ENCODE results near the gene PIRT.

Gene PIRT

DNA sequence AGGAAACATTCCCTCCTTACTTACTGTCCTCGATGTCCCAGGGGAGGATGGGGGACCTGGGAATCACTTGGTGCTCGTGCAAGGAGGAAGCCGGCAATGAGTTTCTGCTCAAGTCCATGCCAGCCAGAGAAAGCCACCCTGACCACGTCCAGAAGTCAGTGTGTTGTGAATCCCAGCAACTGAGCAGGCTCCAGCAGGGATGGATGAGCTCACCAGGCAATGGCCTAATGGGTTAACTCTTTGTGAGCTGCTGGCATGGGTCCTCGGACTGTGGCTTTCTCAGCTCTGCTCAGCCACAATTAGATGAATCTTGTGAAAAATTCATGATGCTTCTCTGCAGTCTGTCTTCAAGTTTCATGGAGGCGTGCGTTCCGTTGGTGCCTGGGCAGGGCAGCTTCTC is at the start of gene PIRT:
PIRT (minus strand) TSS at position 167 of the 400 bp plus-strand sequence. CDS start 12,442 bp downstream, outside the sequence.
- H3K4me3 ChIP-seq (replicated peaks; ENCODE audit: low read depth, low read length) = no peak within 1 kb of the TSS
- TF ChIP-seq, protein P1, sequence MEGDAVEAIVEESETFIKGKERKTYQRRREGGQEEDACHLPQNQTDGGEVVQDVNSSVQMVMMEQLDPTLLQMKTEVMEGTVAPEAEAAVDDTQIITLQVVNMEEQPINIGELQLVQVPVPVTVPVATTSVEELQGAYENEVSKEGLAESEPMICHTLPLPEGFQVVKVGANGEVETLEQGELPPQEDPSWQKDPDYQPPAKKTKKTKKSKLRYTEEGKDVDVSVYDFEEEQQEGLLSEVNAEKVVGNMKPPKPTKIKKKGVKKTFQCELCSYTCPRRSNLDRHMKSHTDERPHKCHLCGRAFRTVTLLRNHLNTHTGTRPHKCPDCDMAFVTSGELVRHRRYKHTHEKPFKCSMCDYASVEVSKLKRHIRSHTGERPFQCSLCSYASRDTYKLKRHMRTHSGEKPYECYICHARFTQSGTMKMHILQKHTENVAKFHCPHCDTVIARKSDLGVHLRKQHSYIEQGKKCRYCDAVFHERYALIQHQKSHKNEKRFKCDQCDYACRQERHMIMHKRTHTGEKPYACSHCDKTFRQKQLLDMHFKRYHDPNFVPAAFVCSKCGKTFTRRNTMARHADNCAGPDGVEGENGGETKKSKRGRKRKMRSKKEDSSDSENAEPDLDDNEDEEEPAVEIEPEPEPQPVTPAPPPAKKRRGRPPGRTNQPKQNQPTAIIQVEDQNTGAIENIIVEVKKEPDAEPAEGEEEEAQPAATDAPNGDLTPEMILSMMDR (IDR thresholded peaks at IDR 0.05; ENCODE audit: low read depth, low read length, missing control alignments) = no peak
- no peak for DNase-seq (ENCODE audit: extremely low read depth, low read depth)

DNA sequence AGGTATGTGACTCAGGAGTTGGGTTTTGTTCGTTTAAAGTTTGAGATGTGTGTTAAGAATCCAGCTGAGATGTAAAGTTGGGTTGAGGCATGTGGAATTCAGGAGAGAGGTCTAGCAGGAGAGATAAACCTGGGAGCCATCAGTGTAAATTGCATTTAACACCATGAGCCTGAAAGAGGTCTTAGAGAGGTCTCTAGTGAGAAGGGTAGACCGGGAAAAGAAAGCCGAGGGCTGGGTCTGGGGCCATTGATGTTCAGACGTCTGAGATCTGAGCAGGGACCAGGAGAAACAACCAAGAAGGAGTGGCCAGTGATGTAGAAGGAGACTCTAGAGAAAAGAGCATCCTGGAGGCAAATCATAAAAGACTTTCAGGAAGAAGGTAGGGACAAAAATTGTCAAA is 44.1 kb upstream of the PIRT start:
- no peak overlapping the region for H3K4me3 ChIP-seq (replicated peaks; ENCODE audit: low read depth, low read length)
- TF ChIP-seq, protein P1 (IDR thresholded peaks at IDR 0.05; ENCODE audit: low read depth, low read length, missing control alignments) = no peak
- no peak for DNase-seq (ENCODE audit: extremely low read depth, low read depth)

DNA sequence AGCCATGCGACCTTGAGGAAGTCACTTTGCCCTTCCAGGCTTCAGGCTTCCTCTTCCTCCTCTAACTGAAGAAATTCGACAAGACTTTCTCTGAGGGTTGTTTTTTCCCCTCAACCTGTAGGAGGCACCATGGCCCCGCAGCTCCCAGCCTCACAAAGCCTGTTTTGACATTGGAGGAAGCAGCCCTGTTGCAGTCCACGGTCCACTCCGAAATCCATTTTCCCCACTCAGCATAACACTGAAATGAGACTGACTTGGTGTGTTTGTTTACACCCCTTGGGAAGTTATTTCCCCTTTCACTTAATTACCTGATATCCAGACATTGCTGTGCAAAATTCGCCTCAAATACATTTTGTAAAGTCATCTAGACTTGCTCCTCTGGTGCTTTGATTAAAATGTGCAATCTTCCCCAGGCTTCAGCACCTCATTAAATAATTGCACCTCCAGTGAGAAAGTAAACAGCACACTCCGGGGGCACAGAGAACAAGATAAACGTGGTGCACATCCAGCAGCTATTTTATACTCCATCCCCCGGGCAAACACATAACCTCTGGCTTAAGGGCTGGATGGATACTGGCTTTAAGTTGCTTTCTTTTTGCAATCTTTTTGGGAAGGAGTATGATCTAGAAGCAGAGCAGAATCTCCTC is 41.4 kb upstream of the PIRT start:
- TF ChIP-seq, protein P1 (IDR thresholded peaks at IDR 0.05; ENCODE audit: low read depth, low read length, missing control alignments) = no peak
- no peak for DNase-seq (ENCODE audit: extremely low read depth, low read depth)

DNA sequence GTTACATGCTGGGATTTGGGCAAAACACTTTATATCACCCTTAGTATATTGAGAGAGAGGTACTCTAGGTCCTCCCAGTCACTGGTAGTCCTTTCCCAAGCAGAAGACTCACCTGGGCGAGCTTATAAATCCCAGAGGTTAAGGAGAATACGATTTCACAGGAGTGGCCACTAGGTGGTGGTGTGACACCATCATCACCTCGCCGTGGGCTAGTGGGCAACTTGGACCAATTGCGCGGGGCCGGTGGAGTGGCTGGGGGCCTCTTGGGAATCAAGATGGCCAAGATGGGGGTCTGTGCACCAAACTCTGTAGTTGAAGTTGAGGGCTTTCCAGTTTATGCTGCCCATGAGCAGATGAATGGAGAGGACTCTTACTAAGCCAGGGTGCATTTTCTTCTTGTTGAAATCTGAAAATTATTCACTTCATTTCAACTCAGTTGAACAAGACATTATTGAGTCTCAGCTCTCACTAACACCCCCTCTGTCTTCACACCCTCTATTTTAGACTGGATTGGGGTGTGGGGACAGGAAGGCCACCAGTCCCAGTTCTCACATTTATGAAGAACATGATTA is 38.2 kb upstream of the PIRT start:
- TF ChIP-seq, protein P1 (IDR thresholded peaks at IDR 0.05; ENCODE audit: low read depth, low read length, missing control alignments) = peak; percentile 26
- no peak overlapping the region for H3K4me3 ChIP-seq (replicated peaks; ENCODE audit: low read depth, low read length)
- no peak for DNase-seq (ENCODE audit: extremely low read depth, low read depth)

More for the DNA sequence above, 41.4 kb upstream of the PIRT start:
- no peak overlapping the region for H3K4me3 ChIP-seq (replicated peaks; ENCODE audit: low read depth, low read length)

DNA sequence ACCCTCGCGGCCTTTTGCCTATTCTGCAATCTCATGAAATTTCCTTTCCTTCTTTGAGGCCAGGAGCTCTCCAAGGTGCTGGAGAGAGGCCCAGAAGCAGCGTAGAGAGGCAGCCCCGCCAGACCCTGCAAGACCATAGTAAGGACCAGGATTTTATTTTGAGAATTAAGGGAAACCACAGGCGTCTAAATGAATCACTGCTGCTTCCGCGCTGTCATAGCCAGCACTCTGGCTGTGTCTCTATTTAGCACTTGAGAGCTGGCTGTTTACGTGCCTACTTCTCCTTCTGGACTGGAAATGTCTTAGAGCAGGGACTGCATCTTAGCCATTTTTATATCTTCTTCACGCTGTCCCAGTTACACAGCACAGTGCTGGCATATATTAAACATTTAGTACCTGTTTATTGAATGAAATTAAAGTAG is 37.6 kb upstream of the PIRT start:
- no peak for DNase-seq (ENCODE audit: extremely low read depth, low read depth)
- TF ChIP-seq, protein P1 (IDR thresholded peaks at IDR 0.05; ENCODE audit: low read depth, low read length, missing control alignments) = no peak
- no peak overlapping the region for H3K4me3 ChIP-seq (replicated peaks; ENCODE audit: low read depth, low read length)

DNA sequence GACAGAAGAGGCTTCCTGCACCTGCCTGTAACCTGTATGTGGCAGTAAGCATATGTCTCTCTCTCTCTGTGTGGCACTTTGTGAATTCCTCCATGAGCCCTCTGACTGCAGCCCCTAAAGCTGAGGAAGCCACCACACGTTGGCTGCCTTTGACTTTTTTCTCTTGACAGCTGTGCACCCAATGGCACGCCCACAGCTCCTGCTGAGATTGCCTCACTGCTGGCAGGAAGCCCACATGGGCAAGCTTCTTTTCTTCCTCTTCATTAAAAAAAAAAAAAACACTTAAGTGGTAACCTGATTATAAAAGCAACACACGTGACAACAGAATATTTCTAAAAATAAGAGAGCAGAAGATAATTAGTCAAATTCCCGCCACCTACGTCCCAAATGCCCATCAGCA is 34.0 kb upstream of the PIRT start:
- no peak overlapping the region for H3K4me3 ChIP-seq (replicated peaks; ENCODE audit: low read depth, low read length)
- DNase-seq (ENCODE audit: extremely low read depth, low read depth) = no peak
- TF ChIP-seq, protein P1 (IDR thresholded peaks at IDR 0.05; ENCODE audit: low read depth, low read length, missing control alignments) = no peak
